ENCODE measurements around the gene HRH3. TPM values are rescaled to one million over a fixed set of nuclear protein-coding genes. Genes with fewer than 3 reads are reported as not detected.

HRH3 gene
- total RNA-seq, 4 donors from 2014 or later: not detected

- Histone ChIP-seq H3K9me3 (no peaks in the 10 kb centered on the region), H3K27me3 (peaks cover 0 to 50% (median 31%) of the 10 kb centered on the region in 4 donors), H3K27ac (replicated peaks in 1 of 4) (no peak overlapping the region), H3K36me3 (no peaks in the 10 kb centered on the region), H3K4me1 (no peaks in the 10 kb centered on the region), H3K4me3 (no peak overlapping the region)
- TF ChIP-seq EP300 (IDR thresholded peaks at IDR 0.05): no peak
- no peak for TF ChIP-seq CTCF (IDR thresholded peaks at IDR 0.05)
- no peak for TF ChIP-seq POLR2AphosphoS5 (IDR thresholded peaks at IDR 0.05)
- no peak for TF ChIP-seq POLR2A (IDR thresholded peaks at IDR 0.05; ENCODE audit: low read depth)
- DNase-seq (ENCODE audit: extremely low spot score): no peak
- intact Hi-C loops (cut with DNase I): no loop called here
- WGBS: 30% methylated on average over 8 of the region's 27 CpGs
Observed at GRCh38 chr20:62208795-62209755, 11.0 kb downstream of the HRH3 start.

GRCh38 chr20:62208061-62208794, 11.8 kb downstream of the HRH3 start:
- TF ChIP-seq EP300 (IDR thresholded peaks at IDR 0.05): no peak
- TF ChIP-seq POLR2A (IDR thresholded peaks at IDR 0.05; ENCODE audit: low read depth): no peak
- TF ChIP-seq POLR2AphosphoS5 (IDR thresholded peaks at IDR 0.05): no peak
- no peak for TF ChIP-seq CTCF (IDR thresholded peaks at IDR 0.05)
- intact Hi-C loops (cut with DNase I): no loop called here
- no peaks in the 10 kb centered on the region for H3K4me1 ChIP-seq
- H3K27me3 ChIP-seq: peaks cover 0 to 45% (median 31%) of the 10 kb centered on the region in 4 donors
- H3K4me3 ChIP-seq: no peak overlapping the region
- peaks cover 1 to 8% (median 5%) of the 10 kb centered on the region in 4 donors for H3K36me3 ChIP-seq
- no peaks in the 10 kb centered on the region for H3K9me3 ChIP-seq
- no peak overlapping the region for H3K27ac ChIP-seq (replicated peaks in 1 of 4)
- WGBS: 49% methylated on average over 9 of the region's 19 CpGs
- DNase-seq (ENCODE audit: extremely low spot score): no peak

GRCh38 chr20:62206388-62206775, 13.7 kb downstream of the HRH3 start:
- H3K4me1 ChIP-seq: no peaks in the 10 kb centered on the region
- DNase-seq (ENCODE audit: extremely low spot score): no peak
- H3K27me3 ChIP-seq: peaks cover 0 to 31% (median 19%) of the 10 kb centered on the region in 4 donors
- WGBS: 85% methylated on average over 17 of the region's 17 CpGs
- intact Hi-C loops (cut with DNase I): no loop called here
- no peak for TF ChIP-seq CTCF (IDR thresholded peaks at IDR 0.05)
- TF ChIP-seq EP300 (IDR thresholded peaks at IDR 0.05): no peak
- TF ChIP-seq POLR2AphosphoS5 (IDR thresholded peaks at IDR 0.05): no peak
- TF ChIP-seq POLR2A (IDR thresholded peaks at IDR 0.05; ENCODE audit: low read depth): no peak
- no peak overlapping the region for H3K27ac ChIP-seq (replicated peaks in 1 of 4)
- peaks cover 17 to 25% (median 23%) of the 10 kb centered on the region in 4 donors for H3K36me3 ChIP-seq
- no peak overlapping the region for H3K4me3 ChIP-seq
- no peaks in the 10 kb centered on the region for H3K9me3 ChIP-seq

GRCh38 chr20:62205618-62206387, 14.3 kb downstream of the HRH3 start:
- TF ChIP-seq EP300 (IDR thresholded peaks at IDR 0.05) (no peak), POLR2A (IDR thresholded peaks at IDR 0.05; ENCODE audit: low read depth) (no peak), POLR2AphosphoS5 (IDR thresholded peaks at IDR 0.05) (no peak), CTCF (IDR thresholded peaks at IDR 0.05) (no peak)
- intact Hi-C loops (cut with DNase I): no loop called here
- Histone ChIP-seq H3K4me3 (no peak overlapping the region), H3K27ac (replicated peaks in 1 of 4) (no peak overlapping the region), H3K9me3 (no peaks in the 10 kb centered on the region), H3K4me1 (no peaks in the 10 kb centered on the region), H3K27me3 (peaks cover 0 to 25% (median 13%) of the 10 kb centered on the region in 4 donors), H3K36me3 (peaks cover 22 to 31% (median 29%) of the 10 kb centered on the region in 4 donors)
- WGBS: 93% methylated on average over 34 of the region's 38 CpGs
- no peak for DNase-seq (ENCODE audit: extremely low spot score)
